IMR-90 (cell line): ENCODE measurements around the gene FBXL4. TPM values are rescaled to one million over a fixed set of nuclear protein-coding genes. Genes with fewer than 3 reads are reported as not detected.

Experiments used
- ATAC-seq: fragments of 200-7000 bp; cut with Tn5 transposase; 2 replicates; pipeline ENCODE4 v1.9.1; 2020; ENCODE audit warnings: low read depth, mild to moderate bottlenecking, moderate library complexity
- BruUV-seq: library from RNA; stranded (reverse); fragments of 400-500 nt; replicated peaks from 2 replicates; lab custom pipeline; 2021; lab: Mats Ljungman, UMichigan
- CTCF ChIA-PET: fragments of 300-600 bp; formaldehyde crosslinking; extraction: SDS; loops from one replicate; lab custom pipeline; 2021; ENCODE audit warnings: antibody characterized with exemption; lab: Yijun Ruan, JAX
- POLR2A ChIA-PET: fragments of 300-600 bp; sonication (Branson Sonifier 250); formaldehyde crosslinking; loops from one replicate; lab custom pipeline; 2022; ENCODE audit warnings: antibody characterized with exemption; ENCODE audit not compliant: unreplicated experiment; lab: Charles Lee
- DNase-seq: peaks from one replicate; pipeline ENCODE4 v3.0.0; 2013
- H2AFZ ChIP-seq: replicated peaks from 2 replicates; pipeline ENCODE3; 2013; ENCODE audit warnings: low read length, mild to moderate bottlenecking; ENCODE audit not compliant: poor library complexity
- H2AK5ac ChIP-seq: 2 replicates; pipeline ENCODE4 v1.6.1; 2013; ENCODE audit warnings: low read depth, low read length, inconsistent platforms
- H2AK9ac ChIP-seq: replicated peaks from 2 replicates; pipeline ENCODE3; 2013; ENCODE audit warnings: mild to moderate bottlenecking, low read depth, low read length, moderate library complexity; ENCODE audit not compliant: poor library complexity
- H2BK120ac ChIP-seq: 2 replicates; pipeline ENCODE4 v1.6.1; 2013; ENCODE audit warnings: low read depth, low read length, inconsistent platforms
- H2BK15ac ChIP-seq: 3 replicates; pipeline ENCODE4 v1.6.1; 2013; ENCODE audit warnings: low read depth, low read length, inconsistent platforms
- H2BK20ac ChIP-seq: 2 replicates; pipeline ENCODE4 v1.6.1; 2013; ENCODE audit warnings: low read depth, mild to moderate bottlenecking, inconsistent platforms, low read length, moderate library complexity
- H2BK5ac ChIP-seq: 2 replicates; pipeline ENCODE4 v1.6.1; 2013; ENCODE audit warnings: mild to moderate bottlenecking, low read depth, low read length, inconsistent platforms; ENCODE audit not compliant: poor library complexity, severe bottlenecking
- H3K14ac ChIP-seq: replicated peaks from 2 replicates; pipeline ENCODE4 v1.6.1; 2013; ENCODE audit warnings: low read depth, low read length, inconsistent platforms
- H3K18ac ChIP-seq: 2 replicates; pipeline ENCODE4 v1.6.1; 2013; ENCODE audit warnings: low read depth, low read length, control low read depth
- H3K23ac ChIP-seq: 2 replicates; pipeline ENCODE4 v1.6.1; 2013; ENCODE audit warnings: low read depth, low read length, inconsistent platforms
- H3K27ac ChIP-seq: 2 replicates; pipeline ENCODE4 v1.5.1; 2013; ENCODE audit warnings: mild to moderate bottlenecking, control low read depth, low read length; ENCODE audit not compliant: insufficient read depth
- H3K27me3 ChIP-seq: 2 replicates; pipeline ENCODE4 v1.6.1; 2013; ENCODE audit warnings: low read length; ENCODE audit not compliant: control insufficient read depth, insufficient read depth
- H3K36me3 ChIP-seq: 2 replicates; pipeline ENCODE4 v1.6.1; 2013; ENCODE audit warnings: low read length, mixed read lengths; ENCODE audit not compliant: control insufficient read depth, insufficient read depth
- H3K4ac ChIP-seq: 2 replicates; pipeline ENCODE4 v1.6.1; 2013; ENCODE audit warnings: low read depth, low read length, inconsistent platforms
- H3K4me1 ChIP-seq: 2 replicates; pipeline ENCODE4 v1.6.1; 2013; ENCODE audit warnings: low read length, mixed read lengths; ENCODE audit not compliant: control insufficient read depth, insufficient read depth
- H3K4me2 ChIP-seq: 2 replicates; pipeline ENCODE4 v1.6.1; 2013; ENCODE audit warnings: low read depth, mild to moderate bottlenecking, control low read depth, low read length, moderate library complexity
- H3K4me3 ChIP-seq: 2 replicates; pipeline ENCODE4 v1.5.1; 2013; ENCODE audit warnings: low read depth, mild to moderate bottlenecking, control low read depth, low read length, moderate library complexity; ENCODE audit not compliant: insufficient read depth
- H3K56ac ChIP-seq: 2 replicates; pipeline ENCODE4 v1.6.1; 2013; ENCODE audit warnings: low read length, inconsistent platforms; ENCODE audit not compliant: insufficient read depth; ENCODE audit errors: extremely low read depth
- H3K79me1 ChIP-seq, 2 experiments: 2 replicates each; pipeline ENCODE4 v1.6.1; 2013; ENCODE audit warnings: low read length in 2 of 2, inconsistent platforms in 1 of 2, low read depth in 1 of 2
- H3K9ac ChIP-seq: 2 replicates; pipeline ENCODE4 v1.6.1; 2013; ENCODE audit warnings: low read depth, low read length, control low read depth
- H3K9me1 ChIP-seq: 2 replicates; pipeline ENCODE4 v1.6.1; 2013; ENCODE audit warnings: low read length, inconsistent platforms; ENCODE audit not compliant: insufficient read depth
- H3K9me3 ChIP-seq: 2 replicates; pipeline ENCODE4 v1.6.1; 2013; ENCODE audit warnings: low read length; ENCODE audit not compliant: control insufficient read depth, insufficient read depth
- H4K20me1 ChIP-seq: 2 replicates; pipeline ENCODE4 v1.6.1; 2013; ENCODE audit warnings: low read length, inconsistent platforms; ENCODE audit not compliant: insufficient read depth
- H4K5ac ChIP-seq: 2 replicates; pipeline ENCODE4 v1.6.1; 2013; ENCODE audit warnings: mild to moderate bottlenecking, low read depth, low read length, control low read depth
- H4K8ac ChIP-seq, 2 experiments: 2 replicates each; pipeline ENCODE4 v1.6.1; 2013; ENCODE audit warnings: low read depth in 2 of 2, low read length in 2 of 2, control low read depth in 1 of 2, inconsistent platforms in 1 of 2
- H4K91ac ChIP-seq: 2 replicates; pipeline ENCODE4 v1.6.1; 2013; ENCODE audit warnings: low read depth, low read length, inconsistent platforms; ENCODE audit not compliant: insufficient read depth
- BHLHE40 ChIP-seq: fragments of 150-350 bp; IDR thresholded peaks from 2 replicates; pipeline ENCODE4 v1.6.1; 2016; ENCODE audit warnings: mild to moderate bottlenecking, low read depth, low read length
- CEBPB ChIP-seq: IDR thresholded peaks from 2 replicates; pipeline ENCODE4 v1.6.1; 2012; ENCODE audit warnings: low read depth, low read length, improper control_type of control experiment
- CHD1 ChIP-seq: IDR thresholded peaks from 2 replicates; pipeline ENCODE4 v1.6.1; 2012; ENCODE audit warnings: low read depth, low read length, improper control_type of control experiment
- ELK1 ChIP-seq: fragments of 150-350 bp; IDR thresholded peaks from 2 replicates; pipeline ENCODE4 v1.6.1; 2016; ENCODE audit warnings: low read depth, mild to moderate bottlenecking, low read length, moderate library complexity, borderline replicate concordance
- FOS ChIP-seq: fragments of 150-350 bp; IDR thresholded peaks from 2 replicates; pipeline ENCODE4 v1.6.1; 2016; ENCODE audit warnings: low read depth, low read length
- MAFK ChIP-seq: IDR thresholded peaks from 2 replicates; pipeline ENCODE4 v1.6.1; 2012; ENCODE audit warnings: low read depth, low read length, improper control_type of control experiment
- MAZ ChIP-seq: IDR thresholded peaks from 2 replicates; pipeline ENCODE4 v1.6.1; 2012; ENCODE audit warnings: low read depth, mild to moderate bottlenecking, low read length, improper control_type of control experiment, moderate library complexity, borderline replicate concordance
- MXI1 ChIP-seq: IDR thresholded peaks from 2 replicates; pipeline ENCODE4 v1.6.1; 2012; ENCODE audit warnings: low read depth, mild to moderate bottlenecking, low read length, moderate library complexity, borderline replicate concordance
- NFE2L2 ChIP-seq: fragments of 150-350 bp; IDR thresholded peaks from 2 replicates; pipeline ENCODE4 v1.6.1; 2016; ENCODE audit warnings: low read depth, mild to moderate bottlenecking, low read length
- POLR2A ChIP-seq: IDR thresholded peaks from 2 replicates; pipeline ENCODE4 v1.6.1; 2012; ENCODE audit warnings: mild to moderate bottlenecking, low read depth, low read length
- RAD21 ChIP-seq: IDR thresholded peaks from 2 replicates; pipeline ENCODE4 v1.6.1; 2012; ENCODE audit warnings: low read length, improper control_type of control experiment
- RCOR1 ChIP-seq: IDR thresholded peaks from 2 replicates; pipeline ENCODE4 v1.6.1; 2012; ENCODE audit warnings: mild to moderate bottlenecking, low read length, improper control_type of control experiment; ENCODE audit not compliant: insufficient replicate concordance
- RFX5 ChIP-seq: IDR thresholded peaks from 2 replicates; pipeline ENCODE4 v1.8.0; 2012; ENCODE audit warnings: low read depth, mild to moderate bottlenecking, low read length, moderate library complexity
- SMC3 ChIP-seq: fragments of 150-350 bp; IDR thresholded peaks from 2 replicates; pipeline ENCODE4 v1.6.1; 2016; ENCODE audit warnings: low read depth, mild to moderate bottlenecking, antibody characterized with exemption, low read length, moderate library complexity
- WGBS, 2 experiments: methylation state at CpG; one replicate each; pipeline versions ENCODE4 v1.1.5 to v1.1.7; 2013; ENCODE audit warnings: missing lambda C conversion rate in 2 of 2; ENCODE audit not compliant: insufficient read length in 1 of 2; ENCODE audit errors: extremely low coverage in 2 of 2; 5-methylcytosine and 5-hydroxymethylcytosine counted together
- dilution Hi-C: fragments of 300-500 bp; cut with HindIII; formaldehyde crosslinking; loops from one replicate; pipeline ENCODE4 v1.14.3; 2018; ENCODE audit warnings: low sequenced_read_pairs; ENCODE audit not compliant: unreplicated experiment
- in situ Hi-C: fragments of 300-500 bp; cut with MboI; formaldehyde crosslinking; loops from 3 replicates; pipeline ENCODE4 v1.14.3; 2019; ENCODE audit warnings: low sequenced_read_pairs, inconsistent platforms, mixed read lengths
- intact Hi-C: fragments of 100-400 bp; cut with micrococcal nuclease; formaldehyde crosslinking; loops from 2 replicates; pipeline ENCODE4 v1.10.0; 2022
- polyA plus RNA-seq, 3 experiments: library from polyadenylated mRNA; depleted of rRNA; stranded (reverse); fragments of >200 nt; gene quantifications; 2 replicates each; pipeline ENCODE4 v1.2.3, GENCODE V29; 2012; ENCODE audit warnings: low replicate concordance in 1 of 3
- total RNA-seq: library from RNA; depleted of rRNA; stranded (reverse); fragments of >200 nt; gene quantifications from 2 replicates; pipeline ENCODE4 v1.2.3, GENCODE V29; 2012
- TF ChIP-seq, protein P1 (sequence below): conservative IDR thresholded peaks from 2 replicates; pipeline ENCODE4 v1.5.1; 2012; ENCODE audit warnings: mild to moderate bottlenecking, low read depth, low read length, improper control_type of control experiment
- TF ChIP-seq, protein P2 (sequence below): fragments of 150-350 bp; IDR thresholded peaks from 2 replicates; pipeline ENCODE4 v1.6.1; 2017; ENCODE audit warnings: mild to moderate bottlenecking, antibody characterized with exemption, low read length, low read depth

The FBXL4 gene
- total and polyA plus RNA-seq, 2 of the 4 experiments (the other 2 are of a cell fraction), result 7.8 to 17.6 TPM

DNA sequence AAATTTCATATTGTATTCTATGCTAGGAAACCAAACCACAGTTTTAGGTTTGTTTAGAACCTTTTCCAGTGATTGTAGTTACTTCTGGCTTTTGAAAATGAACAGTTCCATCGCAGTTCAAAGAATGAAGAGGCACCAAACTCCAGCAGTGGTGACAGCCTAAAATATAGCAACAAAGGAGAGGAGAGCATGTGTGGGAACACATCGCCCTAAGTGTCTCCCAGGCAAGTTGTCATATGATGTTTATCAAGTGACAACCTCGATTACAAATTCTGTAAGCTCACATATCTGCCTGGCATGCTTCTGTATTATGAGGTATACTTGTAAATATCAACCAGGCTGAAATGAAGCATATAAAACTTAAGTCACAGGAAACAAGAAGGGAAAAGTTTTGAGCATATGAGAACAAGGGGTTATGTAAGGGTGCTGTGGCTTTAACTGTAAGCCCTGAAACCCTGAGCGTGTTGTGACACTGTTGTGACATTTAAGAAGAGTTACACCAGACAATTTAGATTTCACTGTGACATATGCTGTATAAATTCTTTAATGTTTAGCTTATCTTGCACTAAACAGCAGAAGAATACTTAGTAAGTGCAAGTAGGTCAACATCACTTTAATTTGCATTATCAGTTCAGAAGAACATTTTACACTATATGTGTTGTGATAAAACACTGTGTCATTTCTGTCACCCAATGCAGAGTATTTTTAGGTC is 29.1 kb upstream of the FBXL4 start:
- Histone ChIP-seq H4K5ac (no peak overlapping the region), H3K4ac (no peak overlapping the region), H3K27me3 (no peaks in the 10 kb centered on the region; the same call in none of the 2 replicates), H2BK15ac (no peak overlapping the region), H4K91ac (no peak overlapping the region), H2BK5ac (no peak overlapping the region), H3K79me1 (no peaks in the 10 kb centered on the region), H2AFZ (no peak overlapping the region), H4K8ac (no peak overlapping the region), H2BK120ac (no peak overlapping the region), H3K18ac (no peak overlapping the region), H3K27ac (no peak overlapping the region), H2AK9ac (no peak overlapping the region), H3K9ac (no peak overlapping the region), H3K56ac (no peak overlapping the region), H4K20me1 (no peaks in the 10 kb centered on the region), H3K4me3 (no peak overlapping the region), H3K14ac (no peak overlapping the region), H3K9me3 (no peaks in the 10 kb centered on the region), H2BK20ac (no peak overlapping the region), H3K9me1 (no peaks in the 10 kb centered on the region), H3K4me1 (no peaks in the 10 kb centered on the region), H3K23ac (no peak overlapping the region), H3K36me3 (no peaks in the 10 kb centered on the region), H2AK5ac (no peak overlapping the region), H3K4me2 (no peak overlapping the region)
- in situ Hi-C loops (no loop called here), dilution Hi-C loops (no loop called here), intact Hi-C loops (no loop called here)
- ATAC-seq (no peak), DNase-seq (no peak)
- 40% methylated on average over 1 of the region's 4 CpGs; no CpG with 5 or more reads in 1 of the 2 experiments for WGBS, 2 experiments
- ChIA-PET POLR2A (no interaction called here), CTCF (interaction anchor here (0.5 kb wide), 1 partner anchor 9 kb away, joined by 3 read pairs; no protein-coding TSS in a partner anchor)
- no peak for TF ChIP-seq CEBPB
- TF ChIP-seq, protein P1, sequence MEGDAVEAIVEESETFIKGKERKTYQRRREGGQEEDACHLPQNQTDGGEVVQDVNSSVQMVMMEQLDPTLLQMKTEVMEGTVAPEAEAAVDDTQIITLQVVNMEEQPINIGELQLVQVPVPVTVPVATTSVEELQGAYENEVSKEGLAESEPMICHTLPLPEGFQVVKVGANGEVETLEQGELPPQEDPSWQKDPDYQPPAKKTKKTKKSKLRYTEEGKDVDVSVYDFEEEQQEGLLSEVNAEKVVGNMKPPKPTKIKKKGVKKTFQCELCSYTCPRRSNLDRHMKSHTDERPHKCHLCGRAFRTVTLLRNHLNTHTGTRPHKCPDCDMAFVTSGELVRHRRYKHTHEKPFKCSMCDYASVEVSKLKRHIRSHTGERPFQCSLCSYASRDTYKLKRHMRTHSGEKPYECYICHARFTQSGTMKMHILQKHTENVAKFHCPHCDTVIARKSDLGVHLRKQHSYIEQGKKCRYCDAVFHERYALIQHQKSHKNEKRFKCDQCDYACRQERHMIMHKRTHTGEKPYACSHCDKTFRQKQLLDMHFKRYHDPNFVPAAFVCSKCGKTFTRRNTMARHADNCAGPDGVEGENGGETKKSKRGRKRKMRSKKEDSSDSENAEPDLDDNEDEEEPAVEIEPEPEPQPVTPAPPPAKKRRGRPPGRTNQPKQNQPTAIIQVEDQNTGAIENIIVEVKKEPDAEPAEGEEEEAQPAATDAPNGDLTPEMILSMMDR, result no peak
- TF ChIP-seq RAD21, result no peak
- no peak for TF ChIP-seq RFX5
- TF ChIP-seq MAZ, result no peak
- TF ChIP-seq CHD1, result no peak
- TF ChIP-seq MAFK, result no peak
- TF ChIP-seq ELK1, result no peak
- no peak for TF ChIP-seq SMC3
- no peak for TF ChIP-seq POLR2A
- no peak for TF ChIP-seq NFE2L2
- TF ChIP-seq FOS, result no peak
- TF ChIP-seq RCOR1, result no peak
- no peak for TF ChIP-seq MXI1
- no peak for TF ChIP-seq BHLHE40
- TF ChIP-seq, protein P2, sequence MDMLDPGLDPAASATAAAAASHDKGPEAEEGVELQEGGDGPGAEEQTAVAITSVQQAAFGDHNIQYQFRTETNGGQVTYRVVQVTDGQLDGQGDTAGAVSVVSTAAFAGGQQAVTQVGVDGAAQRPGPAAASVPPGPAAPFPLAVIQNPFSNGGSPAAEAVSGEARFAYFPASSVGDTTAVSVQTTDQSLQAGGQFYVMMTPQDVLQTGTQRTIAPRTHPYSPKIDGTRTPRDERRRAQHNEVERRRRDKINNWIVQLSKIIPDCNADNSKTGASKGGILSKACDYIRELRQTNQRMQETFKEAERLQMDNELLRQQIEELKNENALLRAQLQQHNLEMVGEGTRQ, result no peak
- BruUV-seq, result no TSS peak
